ENCODE data around the gene NCAN.
"Not testable (repeated sequence)": the region's sequence is repeated elsewhere in the genome, so short reads cannot be mapped to it uniquely, and the experiment has no call there.

Gene NCAN

GRCh38 chr19:19226204-19226603 is 14.4 kb downstream of the NCAN start:
- DNase-seq, result no peak

GRCh38 chr19:19226663-19227062 is 14.9 kb downstream of the NCAN start:
- DNase-seq, result no peak

GRCh38 chr19:19227217-19227616 is 15.5 kb downstream of the NCAN start:
- no peak for DNase-seq

GRCh38 chr19:19229701-19230100 is 17.9 kb downstream of the NCAN start:
- DNase-seq, result no peak

- DNase-seq, result no peak
These were observed 19.2 kb downstream of the NCAN start for GRCh38 chr19:19230999-19231398.

GRCh38 chr19:19232261-19232721 is 20.5 kb downstream of the NCAN start:
- DNase-seq, result no peak

GRCh38 chr19:19234220-19234816 is 22.6 kb downstream of the NCAN start:
- no peak for DNase-seq

GRCh38 chr19:19236173-19236572 is 24.4 kb downstream of the NCAN start:
- DNase-seq, result no peak

- no peak for DNase-seq
These were observed 26.6 kb downstream of the NCAN start for GRCh38 chr19:19238126-19238894.

- no peak for DNase-seq
These were observed 27.9 kb downstream of the NCAN start for GRCh38 chr19:19239675-19240074.

GRCh38 chr19:19240476-19240875 is 28.7 kb downstream of the NCAN start:
- no peak for DNase-seq

- DNase-seq, result no peak
These were observed 38.5 kb downstream of the NCAN start for GRCh38 chr19:19250196-19250801.

- DNase-seq, result not testable (repeated sequence)
These were observed 41.7 kb downstream of the NCAN start for GRCh38 chr19:19253409-19253808.

- DNase-seq, result peak; percentile 30
These were observed 44.6 kb downstream of the NCAN start for GRCh38 chr19:19256072-19256969.

- DNase-seq, result no peak
These were observed 45.4 kb downstream of the NCAN start for GRCh38 chr19:19257137-19257536.

- DNase-seq, result no peak
These were observed 46.3 kb downstream of the NCAN start for GRCh38 chr19:19257836-19258588.

- DNase-seq, result no peak
These were observed 47.0 kb downstream of the NCAN start for GRCh38 chr19:19258589-19259338.

- DNase-seq, result peak; percentile 54 to 55
These were observed 48.0 kb downstream of the NCAN start for GRCh38 chr19:19259741-19260140.

- no peak for DNase-seq
These were observed 48.9 kb downstream of the NCAN start for GRCh38 chr19:19260417-19261214.

- DNase-seq, result peak in 1 of 2 donors; percentile 8
These were observed 49.8 kb downstream of the NCAN start for GRCh38 chr19:19261350-19262189.

All from inflammatory macrophage treated with lipopolysaccharide for 1 hour (primary cell).